ENCODE measurements around the gene TMEM50B. TPM values are rescaled to one million over a fixed set of nuclear protein-coding genes. Genes with fewer than 3 reads are reported as not detected.
"Not testable (repeated sequence)": the region's sequence is repeated elsewhere in the genome, so short reads cannot be mapped to it uniquely, and the experiment has no call there.

TMEM50B gene
- total RNA-seq, 4 donors from 2014 or later, result 36.4 to 48.7 (median 38.2) TPM

DNA sequence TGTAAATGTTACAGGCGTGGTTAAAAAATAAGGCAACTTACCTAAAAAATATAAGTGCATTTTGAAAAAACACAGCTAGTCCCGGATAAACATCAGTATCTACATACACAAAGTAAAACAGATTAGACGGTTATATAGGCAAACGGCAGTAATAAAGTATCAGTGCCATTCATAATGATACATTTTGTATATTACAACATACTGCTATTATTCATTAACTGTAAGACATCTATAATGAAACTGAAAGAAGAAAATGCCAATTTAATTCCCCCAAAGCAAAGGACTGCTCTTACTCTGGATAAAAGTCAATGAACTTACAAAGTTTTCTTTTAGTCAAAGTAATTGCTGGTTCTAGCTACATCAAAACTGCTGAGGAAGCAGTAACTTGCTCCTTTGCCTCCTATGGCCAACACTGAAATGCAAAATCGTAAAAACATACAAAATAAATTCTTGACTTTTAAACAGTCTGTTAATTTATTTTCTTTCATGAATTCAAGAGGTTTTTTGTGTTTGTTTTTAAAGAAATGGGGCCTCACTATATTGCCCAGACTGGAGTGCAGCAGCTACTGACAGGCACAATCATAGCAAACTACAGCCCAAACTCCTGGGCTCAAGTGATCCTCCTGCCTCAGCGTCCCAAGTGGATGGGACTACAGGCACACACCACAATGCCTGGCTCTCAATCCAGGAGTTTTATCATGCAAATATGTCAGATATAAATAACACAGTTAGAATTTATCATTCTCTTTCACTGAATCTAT lies 23.9 kb downstream of the TMEM50B start:
- 83 to 91% methylated on average over 6 of the region's 6 CpGs for WGBS, 2 donors
- TF ChIP-seq POLR2A (IDR thresholded peaks at IDR 0.05), result no peak
- TF ChIP-seq, protein P1, sequence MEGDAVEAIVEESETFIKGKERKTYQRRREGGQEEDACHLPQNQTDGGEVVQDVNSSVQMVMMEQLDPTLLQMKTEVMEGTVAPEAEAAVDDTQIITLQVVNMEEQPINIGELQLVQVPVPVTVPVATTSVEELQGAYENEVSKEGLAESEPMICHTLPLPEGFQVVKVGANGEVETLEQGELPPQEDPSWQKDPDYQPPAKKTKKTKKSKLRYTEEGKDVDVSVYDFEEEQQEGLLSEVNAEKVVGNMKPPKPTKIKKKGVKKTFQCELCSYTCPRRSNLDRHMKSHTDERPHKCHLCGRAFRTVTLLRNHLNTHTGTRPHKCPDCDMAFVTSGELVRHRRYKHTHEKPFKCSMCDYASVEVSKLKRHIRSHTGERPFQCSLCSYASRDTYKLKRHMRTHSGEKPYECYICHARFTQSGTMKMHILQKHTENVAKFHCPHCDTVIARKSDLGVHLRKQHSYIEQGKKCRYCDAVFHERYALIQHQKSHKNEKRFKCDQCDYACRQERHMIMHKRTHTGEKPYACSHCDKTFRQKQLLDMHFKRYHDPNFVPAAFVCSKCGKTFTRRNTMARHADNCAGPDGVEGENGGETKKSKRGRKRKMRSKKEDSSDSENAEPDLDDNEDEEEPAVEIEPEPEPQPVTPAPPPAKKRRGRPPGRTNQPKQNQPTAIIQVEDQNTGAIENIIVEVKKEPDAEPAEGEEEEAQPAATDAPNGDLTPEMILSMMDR (IDR thresholded peaks at IDR 0.05), result no peak
- no peak for DNase-seq (ENCODE audit: low spot score in 2 of 2)
- intact Hi-C loops (cut with DNase I; ENCODE audit: low total_unique reads), result no loop called here
- H3K4me3 ChIP-seq (ENCODE audit: low read depth, poor library complexity, severe bottlenecking), result no peak overlapping the region

DNA sequence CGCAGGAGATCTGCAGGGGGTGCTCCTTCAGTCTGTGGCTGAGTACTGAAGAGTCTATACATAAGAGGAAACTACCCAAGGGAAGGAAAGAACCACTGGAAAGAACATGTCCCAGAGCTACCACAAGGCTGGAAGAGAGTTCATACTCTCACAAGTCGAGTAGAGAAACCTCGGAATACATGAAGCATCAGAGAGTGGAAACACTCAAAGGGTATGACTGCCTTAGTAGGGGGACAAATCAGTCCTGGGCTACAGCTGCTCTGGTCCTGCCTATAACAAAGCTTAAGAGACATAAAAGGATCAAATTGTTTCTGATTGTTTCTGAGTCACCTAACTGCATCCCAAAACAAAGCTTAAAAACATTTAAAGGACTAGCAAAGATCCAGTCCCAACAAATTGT lies 27.4 kb downstream of the TMEM50B start:
- 92 to 96% methylated on average over 3 of the region's 3 CpGs for WGBS, 2 donors
- TF ChIP-seq, protein P1 (IDR thresholded peaks at IDR 0.05), result no peak
- TF ChIP-seq POLR2A (IDR thresholded peaks at IDR 0.05), result no peak
- no peak for DNase-seq (ENCODE audit: low spot score in 2 of 2)
- H3K4me3 ChIP-seq (ENCODE audit: low read depth, poor library complexity, severe bottlenecking), result no peak overlapping the region
- intact Hi-C loops (cut with DNase I; ENCODE audit: low total_unique reads), result no loop called here

DNA sequence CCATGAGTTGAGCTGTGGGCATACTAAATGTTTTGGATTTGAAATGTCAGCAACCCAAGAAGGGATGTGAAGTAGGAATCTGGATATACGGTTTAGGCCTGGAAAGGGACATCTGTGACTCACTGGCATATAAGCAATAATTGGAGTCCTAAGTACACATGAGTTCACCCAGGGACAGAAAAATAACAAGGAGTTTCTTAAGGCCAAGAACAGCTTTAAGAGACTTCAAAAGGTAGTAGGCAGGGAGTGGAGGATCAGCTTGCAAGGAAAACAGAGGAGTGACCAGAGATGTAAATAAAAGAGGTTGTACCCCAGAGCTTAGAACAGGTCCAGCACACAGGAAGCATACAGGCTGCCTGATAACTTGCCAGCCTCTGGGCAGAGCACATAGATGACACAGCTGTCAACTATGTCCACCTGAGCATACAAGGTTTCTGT lies 28.1 kb downstream of the TMEM50B start:
- no peak for TF ChIP-seq POLR2A (IDR thresholded peaks at IDR 0.05)
- TF ChIP-seq, protein P1 (IDR thresholded peaks at IDR 0.05), result no peak
- WGBS, 2 donors, result 69 to 70% methylated on average over 1 of the region's 1 CpG
- intact Hi-C loops (cut with DNase I; ENCODE audit: low total_unique reads), result no loop called here
- no peak for DNase-seq (ENCODE audit: low spot score in 2 of 2)
- no peak overlapping the region for H3K4me3 ChIP-seq (ENCODE audit: low read depth, poor library complexity, severe bottlenecking)

DNA sequence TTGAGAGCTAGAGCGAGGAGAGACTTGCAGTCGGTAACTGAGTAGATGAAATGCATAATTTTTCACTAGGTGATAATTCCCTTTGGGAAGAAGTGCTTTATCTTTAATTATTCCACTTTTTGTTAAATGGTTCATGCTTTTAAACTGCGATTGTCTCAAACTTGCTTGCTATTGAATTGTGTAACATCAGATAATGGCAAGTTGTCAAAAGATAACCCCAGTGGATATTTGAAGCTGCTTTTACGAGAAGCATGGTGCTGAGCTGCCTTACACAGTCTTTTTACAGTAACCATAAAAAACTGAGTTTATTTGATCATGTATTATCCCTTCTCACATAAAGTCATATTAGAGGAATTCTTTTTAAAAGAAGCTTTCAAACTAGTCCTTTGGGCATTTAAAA lies 30.2 kb downstream of the TMEM50B start:
- no peak for TF ChIP-seq POLR2A (IDR thresholded peaks at IDR 0.05)
- TF ChIP-seq, protein P1 (IDR thresholded peaks at IDR 0.05), result no peak
- no peak overlapping the region for H3K4me3 ChIP-seq (ENCODE audit: low read depth, poor library complexity, severe bottlenecking)
- 86 to 87% methylated on average over 4 of the region's 4 CpGs for WGBS, 2 donors
- intact Hi-C loops (cut with DNase I; ENCODE audit: low total_unique reads), result loop anchor here (5.0 to 10.0 kb wide), 2 partner anchors 85 to 247 kb away; no protein-coding TSS in a partner anchor
- DNase-seq (ENCODE audit: low spot score in 2 of 2), result no peak

DNA sequence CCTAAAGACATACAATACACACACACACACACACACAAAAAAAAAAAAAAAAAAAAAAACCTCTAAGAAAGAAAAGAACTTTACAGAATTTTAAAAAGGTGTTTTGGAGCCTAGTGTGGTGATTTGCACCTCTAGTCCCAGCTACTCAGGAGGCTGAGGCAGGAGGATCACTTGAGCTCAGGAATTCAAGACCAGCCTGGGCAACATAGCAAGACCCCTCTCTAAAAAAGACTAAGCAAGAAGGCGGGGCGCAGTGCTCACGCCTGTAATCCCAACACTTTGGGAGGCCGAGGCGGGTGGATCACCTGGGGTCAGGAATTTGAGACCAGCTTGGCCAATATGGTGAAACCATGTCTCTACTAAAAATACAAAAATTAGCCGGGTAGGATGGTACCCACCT lies 33.2 kb downstream of the TMEM50B start:
- H3K4me3 ChIP-seq (ENCODE audit: low read depth, poor library complexity, severe bottlenecking); DNase-seq (ENCODE audit: low spot score in 2 of 2): not testable (repeated sequence)
- 96 to 100% methylated on average over 6 of the region's 6 CpGs for WGBS, 2 donors
- intact Hi-C loops (cut with DNase I; ENCODE audit: low total_unique reads), result loop anchor here (5.0 to 10.0 kb wide), 2 partner anchors 82 to 244 kb away; no protein-coding TSS in a partner anchor

DNA sequence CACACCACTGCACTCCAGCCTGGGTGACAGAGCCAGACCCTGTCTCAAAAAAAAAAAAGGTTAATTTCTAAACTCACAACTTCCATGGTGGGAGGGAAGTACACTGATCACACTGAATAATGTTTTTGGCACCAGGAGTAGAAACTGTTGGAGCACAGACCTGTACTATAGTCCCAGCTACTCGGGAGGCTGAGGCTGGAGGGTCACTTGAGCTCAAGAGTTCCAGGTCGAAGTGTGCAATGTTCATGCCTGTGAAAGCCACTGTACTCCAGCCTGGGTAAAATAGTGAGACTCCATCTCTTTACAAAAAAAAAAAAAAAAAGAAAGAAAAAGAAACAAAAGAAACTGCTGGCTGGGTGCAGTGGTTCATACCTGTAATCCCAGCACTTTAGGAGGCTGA lies 35.3 kb downstream of the TMEM50B start:
- intact Hi-C loops (cut with DNase I; ENCODE audit: low total_unique reads), result loop anchor here (10.0 kb wide), 1 partner anchor 80 kb away; no protein-coding TSS in a partner anchor

More for the DNA sequence above, 35.3 kb downstream of the TMEM50B start:
- H3K4me3 ChIP-seq (ENCODE audit: low read depth, poor library complexity, severe bottlenecking), result no peak overlapping the region
- TF ChIP-seq, protein P1 (IDR thresholded peaks at IDR 0.05), result no peak
- no peak for TF ChIP-seq POLR2A (IDR thresholded peaks at IDR 0.05)
- peak in 1 of 2 donors; percentile 52 for DNase-seq (ENCODE audit: low spot score in 2 of 2)
- WGBS, 2 donors, result 37 to 44% methylated on average over 2 of the region's 2 CpGs
